ENCODE data around the gene KSR1. TPM values are rescaled to one million over a fixed set of nuclear protein-coding genes. Genes with fewer than 3 reads are reported as not detected.

Gene KSR1
- total and polyA plus RNA-seq, 9 of the 15 experiments (the other 6 are each of a cell fraction or from before 2014, with no cell fraction given): 1.4 to 51.7 (median 18.4) TPM

- ChIA-PET POLR2A (interaction anchor here (0.8 to 5.4 kb wide), 4 partner anchors 7 to 129 kb away, joined by 3 to 31 read pairs (median 3); no protein-coding TSS in a partner anchor), CTCF (ENCODE audit: low intra/inter-chr PET ratio) (no interaction called here)
- H3K4me3 ChIP-seq: no peak overlapping the region
- in situ Hi-C loops (cut with MboI): loop anchor here (10.0 kb wide), 1 partner anchor 220 kb away; no protein-coding TSS in a partner anchor
- H3K27me3 ChIP-seq (ENCODE audit: control insufficient read depth in 2 of 2, insufficient read depth in 2 of 2, low read length in 2 of 2): no peaks in the 10 kb centered on the region
- FAIRE-seq (no peak), ATAC-seq (no peak), DNase-seq (ENCODE audit: extremely low read depth in 1 of 4, low spot score in 3 of 4) (no peak)
- no peaks in the 10 kb centered on the region for H3K9me1 ChIP-seq (ENCODE audit: control insufficient read depth, insufficient read depth, low read length)
- peaks cover 83% of the 10 kb centered on the region for H3K36me3 ChIP-seq (ENCODE audit: control insufficient read depth, insufficient read depth, low read length)
- H3K9ac ChIP-seq (ENCODE audit: insufficient read depth in 1 of 2, low read depth in 2 of 2, low read length in 2 of 2): peak overlapping the region in 1 of 2 experiments; percentile 22; a peak in 1 of 4 replicates
- H3K4me1 ChIP-seq (replicated peaks in 1 of 2; ENCODE audit: control insufficient read depth in 2 of 2, insufficient read depth in 2 of 2, low read length in 2 of 2): peaks cover 10 to 25% of the 10 kb centered on the region in 2 experiments; a peak in 4 of 5 replicates
- no peak for TF ChIP-seq HDAC8 (tag; IDR thresholded peaks at IDR 0.05)
- TF ChIP-seq ZFP36 (IDR thresholded peaks at IDR 0.05; ENCODE audit: low read depth, low read length, partially characterized antibody): peak; percentile 44
- TF ChIP-seq BACH1 (tag; IDR thresholded peaks at IDR 0.05): no peak
- TF ChIP-seq HDAC2 (IDR thresholded peaks at IDR 0.05): no peak
- no peak for TF ChIP-seq SLC30A9 (CRISPR knock-in tag; IDR thresholded peaks at IDR 0.05)
- TF ChIP-seq MCM7 (IDR thresholded peaks at IDR 0.05): no peak
- no peak for TF ChIP-seq KDM4B (IDR thresholded peaks at IDR 0.05; ENCODE audit: borderline replicate concordance in 2 of 2, low read depth in 1 of 2)
- TF ChIP-seq HDAC3 (IDR thresholded peaks at IDR 0.05; ENCODE audit: borderline replicate concordance, partially characterized antibody): no peak
- no TSS peak for BruUV-seq (replicated peaks)
- H3K4me2 ChIP-seq (ENCODE audit: insufficient read depth, low read length): no peak overlapping the region
- H3K79me2 ChIP-seq (ENCODE audit: control insufficient read depth, insufficient read depth, low read length): no peaks in the 10 kb centered on the region; the same call in 2 of the 3 replicates
- WGBS (ENCODE audit: insufficient coverage, low coverage, missing lambda C conversion rate): 83% methylated on average over 2 of the region's 2 CpGs
- H2AFZ ChIP-seq (ENCODE audit: low read depth, low read length): no peak overlapping the region
- intact Hi-C loops (cut with micrococcal nuclease): no loop called here
- no peaks in the 10 kb centered on the region for H4K20me1 ChIP-seq (replicated peaks; ENCODE audit: control insufficient read depth, insufficient read depth, low read length)
- H3K9me3 ChIP-seq (replicated peaks; ENCODE audit: control insufficient read depth, insufficient read depth, low read depth, low read length): no peaks in the 10 kb centered on the region
- H3K27ac ChIP-seq (ENCODE audit: extremely low read depth, low read depth, low read length): no peak overlapping the region
Observed at GRCh38 chr17:27595208-27595607, 139.0 kb downstream of the KSR1 start.
